Vagina (tissue), 2 donors: ENCODE results near the gene PHAF1. TPM values are rescaled to one million over a fixed set of nuclear protein-coding genes. Genes with fewer than 3 reads are reported as not detected.
A peak's percentile ranks its signal among the peaks of the same experiment; 100 is the strongest.

Experiments
- DNase-seq, 2 donors: peaks; one replicate each; pipeline ENCODE4 v3.0.0-alpha.2; 2017; ENCODE audit errors: extremely low spot score in 2 of 2
- H3K27ac ChIP-seq: fragments of 200-600 bp; sonication (generic); one replicate; pipeline ENCODE4 v1.5.1; 2019
- H3K27me3 ChIP-seq: fragments of 200-600 bp; sonication (generic); one replicate; pipeline ENCODE4 v1.5.1; 2019
- H3K36me3 ChIP-seq, 2 donors: fragments of 200-600 bp; sonication (generic); one replicate each; pipeline ENCODE4 v1.5.1; 2017 to 2019
- H3K4me1 ChIP-seq: fragments of 200-600 bp; sonication (generic); one replicate; pipeline ENCODE4 v1.5.1; 2019
- H3K4me3 ChIP-seq, 2 donors: fragments of 200-600 bp; sonication (generic); 1 replicate in 1 of 2; 2 replicates in 1 of 2; pipeline ENCODE4 v1.5.1; 2016 to 2019
- H3K9me3 ChIP-seq: fragments of 200-600 bp; sonication (generic); one replicate; pipeline ENCODE4 v1.5.1; 2019
- POLR2A ChIP-seq, 2 donors: fragments of 450-650 bp; IDR thresholded peaks; one replicate each; pipeline ENCODE4 v1.6.1; 2017; ENCODE audit warnings: antibody characterized with exemption in 2 of 2, mild to moderate bottlenecking in 2 of 2, moderate library complexity in 2 of 2
- POLR2AphosphoS5 ChIP-seq, 2 donors: sonication (generic); formaldehyde crosslinking; IDR thresholded peaks; one replicate each; pipeline ENCODE4 v1.9.0; 2017; ENCODE audit warnings: antibody characterized with exemption in 2 of 2, mild to moderate bottlenecking in 2 of 2, low read depth in 1 of 2; ENCODE audit not compliant: insufficient read depth in 1 of 2
- intact Hi-C: fragments of 100-400 bp; cut with DNase I; formaldehyde crosslinking; loops from one replicate; pipeline ENCODE4 v1.15.1; 2023
- total RNA-seq: library from RNA; depleted of rRNA; stranded (reverse); fragments of >200 nt; gene quantifications from one replicate; pipeline ENCODE4 v1.2.3, GENCODE V29; 2016
- TF ChIP-seq, protein P1 (sequence below), 3 experiments: fragments of 450-650 bp in 2 of 3; fragments of 200-600 bp in 1 of 3; sonication (generic) in 1 of 3; IDR thresholded peaks; one replicate each; pipeline ENCODE4 v1.5.1; 2017 to 2019; ENCODE audit warnings: antibody characterized with exemption in 3 of 3, mild to moderate bottlenecking in 2 of 3, moderate library complexity in 2 of 3

PHAF1 gene
- total RNA-seq, 1 donor from 2014 or later = 23.3 TPM

DNA sequence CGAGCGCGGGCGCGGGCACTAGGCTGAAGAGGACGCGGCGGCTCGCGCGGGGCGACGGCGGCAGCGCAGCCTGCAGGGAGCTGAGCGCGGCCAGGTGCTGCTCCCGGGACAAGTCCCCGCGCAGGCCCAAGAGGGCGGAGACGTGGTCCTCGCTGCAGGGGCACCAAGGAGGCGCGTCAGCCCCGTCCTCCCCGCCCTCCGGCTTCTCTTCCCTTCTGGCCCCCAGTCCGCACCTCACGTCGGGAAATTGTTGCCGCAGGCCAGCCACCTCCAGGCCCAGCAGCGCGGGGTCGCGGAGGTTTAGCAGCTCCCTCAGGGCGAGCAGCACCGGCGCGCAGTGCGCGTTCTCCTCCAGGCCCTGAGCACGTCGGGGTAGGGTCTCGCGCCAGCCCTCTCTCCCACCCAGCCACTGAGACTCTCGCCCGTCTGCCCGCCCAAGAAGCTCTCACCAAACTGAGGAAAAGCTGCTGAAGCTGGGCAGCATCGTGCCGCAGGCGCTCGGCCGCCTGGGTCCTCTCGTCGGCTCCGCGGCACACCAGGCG is 74.8 kb downstream of the PHAF1 start:
- TF ChIP-seq, protein P1, sequence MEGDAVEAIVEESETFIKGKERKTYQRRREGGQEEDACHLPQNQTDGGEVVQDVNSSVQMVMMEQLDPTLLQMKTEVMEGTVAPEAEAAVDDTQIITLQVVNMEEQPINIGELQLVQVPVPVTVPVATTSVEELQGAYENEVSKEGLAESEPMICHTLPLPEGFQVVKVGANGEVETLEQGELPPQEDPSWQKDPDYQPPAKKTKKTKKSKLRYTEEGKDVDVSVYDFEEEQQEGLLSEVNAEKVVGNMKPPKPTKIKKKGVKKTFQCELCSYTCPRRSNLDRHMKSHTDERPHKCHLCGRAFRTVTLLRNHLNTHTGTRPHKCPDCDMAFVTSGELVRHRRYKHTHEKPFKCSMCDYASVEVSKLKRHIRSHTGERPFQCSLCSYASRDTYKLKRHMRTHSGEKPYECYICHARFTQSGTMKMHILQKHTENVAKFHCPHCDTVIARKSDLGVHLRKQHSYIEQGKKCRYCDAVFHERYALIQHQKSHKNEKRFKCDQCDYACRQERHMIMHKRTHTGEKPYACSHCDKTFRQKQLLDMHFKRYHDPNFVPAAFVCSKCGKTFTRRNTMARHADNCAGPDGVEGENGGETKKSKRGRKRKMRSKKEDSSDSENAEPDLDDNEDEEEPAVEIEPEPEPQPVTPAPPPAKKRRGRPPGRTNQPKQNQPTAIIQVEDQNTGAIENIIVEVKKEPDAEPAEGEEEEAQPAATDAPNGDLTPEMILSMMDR (IDR thresholded peaks at IDR 0.05) = no peak
- TF ChIP-seq POLR2AphosphoS5 (IDR thresholded peaks at IDR 0.05; ENCODE audit: insufficient read depth in 1 of 2, low read depth in 1 of 2) = no peak
- TF ChIP-seq POLR2A (IDR thresholded peaks at IDR 0.05) = no peak
- H3K27ac ChIP-seq = peak overlapping the region; percentile 88
- no peak for DNase-seq
- H3K36me3 ChIP-seq = no peaks in the 10 kb centered on the region
- intact Hi-C loops = no loop called here
- no peaks in the 10 kb centered on the region for H3K9me3 ChIP-seq
- peak overlapping the region; percentile 53 to 62 for H3K4me3 ChIP-seq
- H3K4me1 ChIP-seq = peaks cover 30% of the 10 kb centered on the region
- no peaks in the 10 kb centered on the region for H3K27me3 ChIP-seq

DNA sequence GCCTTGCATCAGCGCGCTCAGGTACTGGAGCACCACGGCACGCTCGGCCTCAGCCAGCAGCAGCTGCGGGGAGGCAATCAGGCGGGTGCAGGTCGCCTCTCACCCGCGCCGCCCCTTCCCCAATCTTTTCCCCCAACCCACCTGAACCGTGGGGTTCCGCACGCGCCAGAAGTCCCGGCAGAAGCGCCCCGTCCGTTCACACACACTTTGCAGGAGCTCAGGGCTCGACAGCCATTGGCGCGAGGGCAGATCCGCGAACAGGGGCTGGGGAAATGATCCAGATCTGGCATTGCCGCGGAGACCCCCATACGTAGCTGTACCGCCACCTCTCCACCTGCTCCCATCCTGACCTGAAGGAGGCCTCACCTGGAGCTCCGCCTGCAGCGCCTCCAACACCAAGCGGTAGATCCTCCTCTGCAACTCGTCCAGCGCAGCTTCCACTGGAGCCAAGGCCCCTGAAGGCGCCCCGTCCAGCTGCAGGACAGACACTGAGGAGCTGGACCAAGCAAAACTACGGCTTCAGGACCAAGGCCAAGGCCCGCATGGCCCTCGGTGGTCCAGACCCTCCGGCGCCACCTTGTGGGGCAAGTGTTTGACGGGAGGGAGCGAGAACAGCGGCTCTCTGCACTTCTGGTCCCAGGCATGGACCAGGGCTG is 75.4 kb downstream of the PHAF1 start:
- Histone ChIP-seq H3K9me3 (no peaks in the 10 kb centered on the region), H3K27ac (peak overlapping the region; percentile 88), H3K36me3 (no peaks in the 10 kb centered on the region), H3K27me3 (no peaks in the 10 kb centered on the region), H3K4me3 (peak overlapping the region; percentile 53 to 62), H3K4me1 (peaks cover 27% of the 10 kb centered on the region)
- TF ChIP-seq POLR2AphosphoS5 (IDR thresholded peaks at IDR 0.05; ENCODE audit: insufficient read depth in 1 of 2, low read depth in 1 of 2) (peak in 1 of 2 donors; percentile 64), POLR2A (IDR thresholded peaks at IDR 0.05) (no peak)
- TF ChIP-seq, protein P1 (IDR thresholded peaks at IDR 0.05) = peak; percentile 65 to 84 (median 73)
- intact Hi-C loops = loop anchor here (5.0 kb wide), 1 partner anchor 33 kb away; the partner anchor contains the start of gene B3GNT9
- no peak for DNase-seq

DNA sequence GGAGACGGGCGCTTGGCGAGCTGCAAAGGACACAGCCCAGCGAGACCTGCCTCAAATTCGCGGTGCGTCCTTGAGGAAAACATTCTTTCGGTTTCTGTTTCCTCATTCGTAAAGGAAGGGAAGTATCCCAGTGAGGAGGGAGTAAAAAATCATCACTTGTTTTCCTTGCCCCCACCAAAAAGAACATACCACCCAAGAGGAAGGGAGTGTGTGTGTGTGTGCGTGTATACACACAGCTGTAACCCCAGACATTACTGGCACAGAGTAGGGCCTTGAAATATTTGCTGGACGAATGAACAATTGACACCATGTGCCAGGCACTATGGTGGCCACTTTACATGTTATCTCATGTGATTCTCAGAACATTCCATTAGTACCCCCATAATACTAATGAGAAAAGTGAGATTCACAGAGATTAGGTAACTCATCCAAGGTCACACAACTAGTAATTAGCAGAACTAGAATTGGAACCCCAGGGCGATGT is 76.0 kb downstream of the PHAF1 start:
- Histone ChIP-seq H3K4me3 (peak overlapping the region in 1 of 2 donors; percentile 53), H3K27me3 (no peaks in the 10 kb centered on the region), H3K27ac (no peak overlapping the region), H3K4me1 (peaks cover 26% of the 10 kb centered on the region), H3K9me3 (no peaks in the 10 kb centered on the region), H3K36me3 (no peaks in the 10 kb centered on the region)
- no peak for DNase-seq
- TF ChIP-seq POLR2A (IDR thresholded peaks at IDR 0.05) = no peak
- TF ChIP-seq, protein P1 (IDR thresholded peaks at IDR 0.05) = no peak
- intact Hi-C loops = loop anchor here (5.0 kb wide), 1 partner anchor 33 kb away; the partner anchor contains the start of gene B3GNT9

DNA sequence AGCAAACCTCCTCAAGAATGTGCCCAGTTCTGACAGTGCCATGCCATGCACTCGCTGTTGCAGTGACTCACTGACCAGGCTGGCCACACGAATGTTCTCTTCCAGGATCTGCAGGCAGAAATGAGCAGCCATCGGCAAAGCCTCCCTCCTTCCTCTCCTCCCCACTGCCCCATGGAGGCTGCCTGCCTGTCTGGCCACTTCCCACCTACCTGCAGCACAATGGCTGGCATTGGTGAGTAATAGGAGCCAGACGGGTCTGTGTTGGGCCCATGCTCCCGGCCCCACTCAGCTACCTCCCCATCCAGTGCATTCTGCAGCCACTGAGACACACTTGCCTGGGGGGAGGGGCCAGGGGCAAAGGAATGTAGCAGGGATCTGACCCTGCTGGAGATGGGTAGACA is 76.8 kb downstream of the PHAF1 start:
- DNase-seq = no peak
- intact Hi-C loops = loop anchor here (5.0 kb wide), 1 partner anchor 34 kb away; the partner anchor contains the start of gene B3GNT9
- TF ChIP-seq POLR2A (IDR thresholded peaks at IDR 0.05) (no peak), POLR2AphosphoS5 (IDR thresholded peaks at IDR 0.05; ENCODE audit: insufficient read depth in 1 of 2, low read depth in 1 of 2) (no peak)
- TF ChIP-seq, protein P1 (IDR thresholded peaks at IDR 0.05) = no peak
- Histone ChIP-seq H3K4me3 (no peak overlapping the region), H3K27ac (no peak overlapping the region), H3K9me3 (no peaks in the 10 kb centered on the region), H3K4me1 (peaks cover 27% of the 10 kb centered on the region), H3K27me3 (no peaks in the 10 kb centered on the region), H3K36me3 (no peaks in the 10 kb centered on the region)
